GM19372 (cell line): ENCODE data around the gene TIMP2.
"Not testable (repeated sequence)": the region's sequence is repeated elsewhere in the genome, so short reads cannot be mapped to it uniquely, and the experiment has no call there.

Experiments used
- ATAC-seq: cut with Tn5 transposase; IDR thresholded peaks from one replicate; pipeline ENCODE4 v1.9.1; 2021; ENCODE audit warnings: mild to moderate bottlenecking, low read depth, moderate library complexity; ENCODE audit not compliant: unreplicated experiment

TIMP2 gene

DNA sequence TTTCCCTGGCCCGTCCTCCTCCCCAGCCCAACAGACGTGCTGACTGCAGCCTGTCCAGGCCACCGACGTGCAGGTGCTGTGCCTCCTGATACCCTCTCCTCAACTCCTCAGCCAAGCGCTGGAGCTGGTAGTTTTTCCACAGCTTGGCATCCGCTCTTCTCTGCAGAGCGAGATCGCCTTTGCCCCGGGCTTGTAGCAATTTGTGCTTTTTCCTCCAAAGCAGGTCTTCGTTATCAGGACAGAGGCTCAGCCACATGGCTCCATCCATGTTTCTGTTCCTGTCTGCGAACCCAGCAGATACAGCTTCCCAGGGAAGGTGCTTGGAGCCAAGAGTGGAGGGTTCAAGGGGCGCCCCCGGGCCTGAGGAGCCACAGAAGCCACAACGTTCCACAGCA, 33.1 kb downstream of the TIMP2 start:
- no peak for ATAC-seq

DNA sequence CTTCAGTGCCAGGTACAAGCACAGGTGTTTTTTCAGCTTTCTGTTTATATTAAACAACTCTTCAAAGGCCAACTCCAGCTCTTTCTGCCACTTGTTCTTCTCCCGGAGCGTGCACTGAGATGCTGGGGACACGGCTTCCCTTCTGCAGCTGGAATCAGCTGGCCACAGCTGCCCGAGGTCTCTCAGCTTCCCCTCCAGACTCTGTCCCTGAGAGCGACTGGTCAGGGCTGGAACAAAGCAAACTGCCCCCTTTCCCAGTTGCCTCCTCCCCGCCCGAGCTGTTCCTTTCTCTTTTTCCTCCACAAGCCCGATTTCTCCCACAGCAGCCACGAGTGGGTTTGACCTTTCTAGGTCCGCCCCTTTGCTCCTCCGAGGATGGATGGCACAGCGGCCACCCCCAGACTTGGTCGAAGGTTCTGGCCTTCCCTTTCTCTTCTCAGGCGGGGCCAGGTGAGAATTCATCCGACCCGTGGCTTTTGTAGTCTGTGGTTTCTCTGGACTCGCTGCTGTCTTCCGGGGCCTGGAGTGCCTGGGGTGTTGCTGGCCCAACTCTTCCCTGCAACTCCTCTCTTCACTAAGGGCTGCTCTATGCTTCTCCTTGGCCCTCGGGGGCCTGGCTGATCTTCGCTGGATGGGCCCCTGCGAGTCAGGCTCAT, 33.7 kb downstream of the TIMP2 start:
- no peak for ATAC-seq

DNA sequence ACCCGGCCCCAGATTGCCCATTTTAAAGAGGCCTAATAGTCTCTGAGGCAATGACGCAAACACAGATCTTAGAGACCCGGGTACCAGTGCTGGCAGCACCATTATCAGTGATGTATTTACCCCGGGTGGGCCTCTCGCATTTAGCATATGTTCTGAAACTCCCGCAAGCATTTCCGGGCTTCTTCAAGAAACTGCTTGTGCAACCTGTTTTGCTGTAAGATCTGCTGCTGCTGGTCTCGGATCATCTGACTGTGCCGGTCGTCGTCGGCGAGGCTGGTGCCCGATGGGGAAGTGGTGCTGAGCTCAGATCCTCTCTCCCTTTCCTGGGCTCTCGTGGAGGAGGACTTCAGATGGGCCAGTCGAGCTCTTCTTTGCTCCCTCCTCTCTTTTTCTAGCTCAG, 34.7 kb downstream of the TIMP2 start:
- ATAC-seq: no peak

DNA sequence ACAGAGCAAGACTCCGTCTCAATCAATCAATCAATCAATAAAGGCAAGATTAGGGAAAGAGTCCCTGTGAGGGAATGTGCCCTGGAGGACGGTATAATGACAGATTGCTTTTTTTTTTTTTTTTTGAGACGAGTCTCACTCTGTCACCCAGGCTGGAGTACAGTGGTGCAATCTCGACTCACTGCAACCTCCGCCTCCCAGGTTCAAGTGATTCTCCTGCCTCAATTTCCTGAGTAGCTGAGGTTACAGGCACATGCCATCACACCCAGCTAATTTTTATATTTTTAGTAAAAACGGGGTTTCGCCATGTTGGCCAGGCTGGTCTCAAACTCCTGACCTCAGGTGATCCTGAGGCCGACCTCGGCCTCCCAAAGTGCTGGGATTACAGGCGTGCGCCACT, 35.1 kb downstream of the TIMP2 start:
- not testable (repeated sequence) for ATAC-seq

DNA sequence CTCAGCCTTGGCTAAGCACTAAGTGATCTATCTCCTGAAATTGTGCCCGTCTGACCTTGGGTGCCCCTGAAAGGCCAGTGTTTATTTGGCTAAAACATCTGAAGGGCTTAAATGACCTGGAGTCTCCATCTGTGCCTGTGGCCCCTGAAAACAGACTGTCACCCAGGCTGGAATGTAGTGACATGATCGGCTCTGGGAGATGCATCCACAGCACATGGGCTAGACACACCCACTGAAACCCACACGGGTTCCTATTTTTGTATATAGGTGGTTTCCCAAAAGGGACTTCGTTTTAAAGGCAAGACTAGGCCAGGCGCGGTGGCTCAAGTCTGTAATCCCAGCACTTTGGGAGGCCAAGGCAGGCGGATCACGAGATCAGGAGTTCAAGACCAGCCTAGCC, 35.7 kb downstream of the TIMP2 start:
- ATAC-seq: no peak

DNA sequence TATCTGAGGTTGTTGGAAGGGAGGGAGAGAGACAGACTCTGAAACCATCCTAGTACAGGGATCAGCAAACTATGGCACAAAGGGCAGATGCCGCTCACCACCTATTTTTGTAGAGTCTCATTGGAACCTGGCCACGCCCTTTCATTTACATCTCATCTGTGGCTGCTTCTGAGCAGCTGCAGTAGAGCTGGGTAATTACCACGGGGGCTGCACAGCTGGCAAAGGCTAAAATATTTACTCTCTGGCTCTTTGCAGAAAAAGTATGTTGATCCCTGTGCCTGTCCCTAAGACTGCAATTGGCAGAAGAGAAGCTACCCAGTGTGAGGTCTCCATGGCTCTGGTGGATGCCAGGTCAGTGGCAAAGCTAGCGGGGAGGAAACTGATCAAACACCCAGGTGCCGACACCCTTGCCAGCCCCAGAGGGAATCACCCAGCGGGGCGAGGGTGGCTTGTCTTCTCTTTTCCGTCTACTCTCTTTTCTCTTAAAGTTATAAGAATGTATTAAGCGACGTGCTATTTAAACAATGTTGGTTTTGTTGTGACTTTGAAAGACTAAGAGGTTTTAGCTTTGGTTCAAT, 36.2 kb downstream of the TIMP2 start:
- no peak for ATAC-seq

DNA sequence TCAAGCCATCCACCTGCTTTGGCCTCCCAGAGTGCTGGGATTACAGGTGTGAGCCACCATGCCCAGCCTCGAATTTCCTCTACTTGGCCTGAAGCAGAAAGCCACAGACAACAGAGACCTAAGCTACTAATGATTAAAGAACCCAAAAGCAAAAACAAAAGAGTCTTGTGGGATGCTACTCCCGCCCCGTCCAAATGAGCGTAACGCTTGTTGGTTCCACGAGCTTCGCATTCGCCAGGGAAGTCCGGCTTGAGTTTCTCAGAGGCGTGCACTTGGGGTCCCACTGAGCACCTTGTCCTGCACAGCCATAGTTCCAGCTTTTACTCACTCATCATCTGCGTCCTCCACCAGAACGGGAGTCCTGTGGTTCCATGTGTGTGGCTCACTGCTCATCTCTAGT, 38.2 kb downstream of the TIMP2 start:
- no peak for ATAC-seq

DNA sequence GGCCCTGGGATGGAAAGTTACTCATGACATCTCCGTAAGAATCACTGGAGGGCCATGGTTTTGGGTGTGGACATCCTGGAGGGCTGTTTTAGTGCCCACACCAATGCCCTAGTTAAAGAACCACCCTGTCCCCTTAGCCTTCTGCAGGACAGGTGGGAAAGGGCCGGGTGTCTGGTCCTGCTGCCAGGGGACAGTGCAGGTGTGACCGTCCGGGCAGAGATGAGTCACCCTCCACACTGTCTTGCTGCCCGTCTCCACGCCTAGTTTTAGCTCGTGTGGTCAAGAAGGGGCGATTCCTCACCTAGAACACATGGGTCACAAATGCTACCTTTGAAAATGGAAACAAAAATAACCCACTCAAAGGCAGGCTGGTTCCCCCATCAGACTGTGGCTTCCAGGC, 39.2 kb downstream of the TIMP2 start:
- no peak for ATAC-seq

DNA sequence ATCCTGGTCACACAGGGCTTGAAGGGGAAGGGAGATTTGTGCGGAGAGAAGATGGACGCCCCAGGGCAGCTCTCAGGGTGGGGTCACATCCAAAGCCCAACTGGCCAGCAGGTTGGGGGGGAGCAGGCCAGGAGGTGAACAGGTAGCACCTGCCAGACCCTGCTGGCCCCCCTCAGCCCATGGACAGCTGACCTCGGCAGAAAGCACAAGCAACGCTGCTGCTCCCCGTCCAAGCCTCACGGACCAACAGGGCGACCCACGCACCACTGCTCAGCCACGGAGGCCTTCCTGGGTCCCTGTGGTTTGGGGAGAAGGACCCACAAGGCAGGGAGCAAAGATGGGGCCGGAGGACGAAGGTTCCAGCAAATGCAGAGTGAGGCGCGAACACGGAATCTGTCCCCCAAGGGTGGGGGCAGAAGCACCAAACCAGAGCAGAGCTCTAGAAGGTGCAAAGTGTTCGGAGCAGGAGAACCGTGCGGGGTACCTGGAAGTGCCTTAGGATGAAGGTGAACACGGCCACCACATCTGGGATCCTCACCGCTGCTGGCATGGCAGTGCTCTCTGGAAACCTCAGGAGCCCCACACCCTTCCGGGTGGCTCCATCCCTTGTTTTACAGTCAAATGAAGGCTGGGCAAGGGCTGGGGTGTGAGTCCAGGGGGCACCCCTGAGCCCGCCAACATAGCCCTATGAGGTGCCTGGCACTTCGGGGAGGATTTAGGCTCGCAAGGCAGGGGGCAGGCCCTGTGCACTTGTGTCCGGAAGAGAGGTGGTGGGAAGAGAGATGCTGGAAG, 40.1 kb downstream of the TIMP2 start:
- no peak for ATAC-seq

DNA sequence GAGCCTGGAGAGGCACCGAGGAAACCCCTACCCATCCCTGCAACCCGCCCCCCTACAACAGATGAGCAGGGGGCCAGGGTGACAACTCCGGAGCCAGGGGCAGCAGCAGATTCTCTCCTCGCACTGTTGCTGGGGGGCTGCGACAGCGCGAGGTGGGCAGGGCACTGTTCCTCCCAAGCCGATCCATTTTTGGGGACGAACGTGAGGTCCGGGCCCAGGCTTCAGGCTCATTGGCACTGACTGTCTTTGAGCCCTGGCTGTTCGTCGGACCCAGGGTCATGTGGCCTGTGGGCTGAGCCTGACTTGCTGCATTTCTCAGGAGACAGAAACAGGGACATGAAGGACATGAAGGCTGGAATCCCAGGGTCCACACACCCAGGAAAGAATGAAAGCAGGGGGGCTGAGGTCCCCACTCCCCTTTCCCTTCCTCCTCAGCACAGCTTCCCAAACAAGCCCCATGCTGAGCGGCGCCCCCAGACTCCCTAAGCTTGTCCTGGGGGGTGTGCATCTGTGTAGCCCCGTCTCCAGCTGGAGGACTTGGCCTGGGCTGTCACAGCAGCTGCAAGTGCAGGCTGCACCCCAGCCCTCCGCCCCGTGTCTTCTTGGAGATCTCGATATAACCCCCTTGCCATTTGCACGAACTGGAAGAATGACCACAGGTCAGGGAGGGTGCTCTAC, 40.9 kb downstream of the TIMP2 start:
- no peak for ATAC-seq

DNA sequence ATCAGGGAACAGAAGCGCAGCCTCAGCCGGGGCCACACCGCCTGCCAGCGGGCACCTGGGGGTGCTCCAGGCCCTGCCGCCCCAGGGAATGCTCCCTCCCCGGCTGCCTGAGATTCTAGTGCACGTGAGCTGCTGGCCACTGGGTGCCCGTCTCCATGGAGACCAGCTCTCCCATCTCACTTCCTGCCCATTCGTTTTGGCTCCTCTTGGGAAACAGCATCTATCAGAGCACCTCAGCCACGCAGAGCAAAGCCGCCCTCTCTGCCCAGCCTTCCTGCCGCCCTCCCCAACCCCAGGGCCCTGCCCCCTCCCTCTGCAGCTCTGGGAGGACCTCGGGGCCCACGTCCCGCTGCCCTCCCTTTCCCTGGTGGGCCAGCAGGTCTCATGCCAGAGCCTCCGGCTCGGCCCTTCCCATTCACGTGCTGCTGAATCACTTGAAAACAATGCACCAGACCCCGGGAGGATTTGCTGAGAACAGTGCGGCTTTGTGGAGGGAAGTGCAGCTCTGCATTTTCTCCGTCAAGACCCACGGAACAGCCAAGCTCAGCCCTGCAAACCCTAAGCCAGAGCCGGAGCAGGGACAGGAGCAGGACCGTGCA, 41.6 kb downstream of the TIMP2 start:
- no peak for ATAC-seq

DNA sequence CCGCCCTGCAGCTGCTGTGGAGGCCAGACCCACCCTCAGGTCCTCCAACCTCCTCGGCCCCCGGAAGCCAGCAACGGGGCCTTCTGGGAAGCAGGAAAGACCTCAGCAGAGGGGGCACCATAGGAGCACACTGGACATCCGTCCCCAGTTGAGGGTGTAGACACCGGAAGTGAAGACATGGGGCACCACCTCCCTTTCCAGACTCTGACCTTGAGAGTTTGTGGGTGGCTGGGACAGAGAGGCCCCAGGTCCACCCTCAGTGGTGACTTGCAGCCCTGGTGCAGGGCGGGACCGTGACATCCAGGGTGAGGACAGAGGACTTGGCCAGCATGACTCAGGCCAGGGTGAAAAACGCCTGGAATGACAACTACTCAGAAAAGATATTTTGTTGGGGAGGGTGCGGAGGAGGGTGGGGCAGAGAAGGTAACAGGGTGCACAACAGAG, 42.1 kb downstream of the TIMP2 start:
- ATAC-seq: no peak

DNA sequence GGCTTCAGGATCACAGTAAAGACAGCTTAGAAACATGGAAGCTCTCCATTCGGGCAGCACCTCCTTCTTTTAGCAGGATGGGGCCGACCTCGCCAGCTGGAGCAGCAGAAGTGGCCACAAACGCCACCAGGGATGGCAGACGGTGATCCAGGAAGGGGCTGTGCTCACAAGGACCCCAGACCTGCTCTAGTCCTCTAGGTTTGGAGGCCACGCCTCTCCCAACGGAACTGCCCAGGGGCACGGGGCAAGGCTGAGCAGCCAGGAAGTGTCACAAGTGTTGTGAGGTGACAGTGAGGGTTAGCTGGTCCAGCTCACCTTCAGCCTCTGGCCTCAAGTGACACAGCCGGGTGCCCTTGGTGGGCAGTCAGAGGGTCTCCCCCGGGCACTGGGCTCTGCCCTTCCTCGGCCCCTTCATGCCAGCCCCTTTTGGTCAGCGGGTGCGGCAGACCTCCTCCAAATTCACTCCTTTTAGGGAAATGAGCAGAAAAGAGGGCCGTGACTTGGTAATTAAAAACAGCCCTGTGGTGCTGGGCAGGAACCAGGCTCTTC, 42.6 kb downstream of the TIMP2 start:
- ATAC-seq: no peak

DNA sequence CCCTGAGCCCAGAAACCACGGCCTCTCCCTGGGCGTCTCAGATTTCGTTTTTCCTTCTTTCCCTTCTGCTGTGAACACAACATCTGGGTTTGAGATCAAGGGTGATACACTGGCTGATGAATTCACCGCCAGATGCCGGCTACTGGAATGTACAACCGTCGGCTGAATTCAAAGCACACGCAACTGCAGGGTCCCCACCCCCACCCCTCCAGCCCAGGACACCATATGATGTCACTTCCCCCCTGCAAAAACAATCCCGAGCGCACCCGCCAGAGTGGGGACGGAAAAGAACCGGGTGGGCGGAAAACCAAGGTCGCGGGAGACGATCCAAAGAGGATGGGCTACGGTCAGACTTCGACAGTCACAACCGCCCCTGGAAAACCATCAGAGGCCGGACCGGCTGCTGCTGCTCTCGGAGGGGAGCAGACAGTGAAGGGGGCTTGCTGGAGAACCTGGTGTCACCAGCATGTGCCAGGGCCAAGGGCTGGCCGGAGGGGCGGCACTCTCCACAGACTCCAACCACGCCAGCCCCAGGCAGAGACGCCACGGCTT, 45.5 kb downstream of the TIMP2 start:
- no peak for ATAC-seq

DNA sequence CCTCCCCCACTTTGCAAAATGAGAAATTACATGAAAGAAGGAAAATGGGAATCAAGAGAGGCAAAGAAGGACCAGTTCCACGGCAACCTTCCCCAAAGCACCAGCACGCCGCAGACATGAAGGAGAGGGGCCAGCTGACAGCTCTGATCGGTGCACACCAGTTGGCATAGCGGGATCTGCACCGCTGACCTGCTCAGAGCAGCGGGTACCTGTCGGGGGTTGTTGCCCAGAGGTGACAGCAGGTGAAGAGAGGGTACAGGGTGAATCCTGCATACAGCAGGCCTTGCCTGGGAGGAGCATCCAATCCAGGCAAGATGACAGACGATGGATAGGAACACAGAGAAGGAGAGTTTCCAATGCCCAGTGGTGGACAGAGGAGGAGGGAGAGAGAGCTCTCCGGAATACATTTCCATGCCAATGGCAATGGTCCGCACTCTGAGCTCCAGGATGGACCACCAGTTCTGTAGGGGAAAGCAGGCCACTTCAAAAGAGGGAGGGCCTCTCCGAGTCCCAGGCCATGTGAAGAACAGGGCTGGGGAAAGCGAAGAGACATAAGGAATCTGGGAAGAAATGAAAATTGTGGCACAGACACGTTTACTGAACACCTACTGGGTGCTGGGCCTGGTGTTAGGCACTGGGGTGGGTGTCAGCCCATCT, 46.2 kb downstream of the TIMP2 start:
- ATAC-seq: no peak

DNA sequence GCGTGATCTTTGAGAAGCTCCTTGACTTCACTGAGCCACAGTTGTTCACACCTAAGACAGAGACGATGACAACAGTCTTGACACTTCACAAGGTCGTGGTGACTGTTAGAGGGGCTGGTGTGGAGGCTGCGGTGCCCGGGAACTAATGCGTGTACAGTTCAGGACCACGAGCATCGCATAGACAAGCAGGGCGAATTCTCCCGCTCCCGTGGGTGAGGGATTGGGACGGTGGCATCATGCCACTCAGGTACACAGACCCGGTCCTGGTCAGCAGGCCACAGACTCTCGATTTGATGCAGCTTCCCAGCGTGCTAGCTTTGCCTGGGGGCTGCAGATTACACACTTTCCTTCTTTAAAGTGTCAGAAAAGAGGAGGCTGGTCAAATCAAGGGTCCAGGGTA, 46.9 kb downstream of the TIMP2 start:
- no peak for ATAC-seq

DNA sequence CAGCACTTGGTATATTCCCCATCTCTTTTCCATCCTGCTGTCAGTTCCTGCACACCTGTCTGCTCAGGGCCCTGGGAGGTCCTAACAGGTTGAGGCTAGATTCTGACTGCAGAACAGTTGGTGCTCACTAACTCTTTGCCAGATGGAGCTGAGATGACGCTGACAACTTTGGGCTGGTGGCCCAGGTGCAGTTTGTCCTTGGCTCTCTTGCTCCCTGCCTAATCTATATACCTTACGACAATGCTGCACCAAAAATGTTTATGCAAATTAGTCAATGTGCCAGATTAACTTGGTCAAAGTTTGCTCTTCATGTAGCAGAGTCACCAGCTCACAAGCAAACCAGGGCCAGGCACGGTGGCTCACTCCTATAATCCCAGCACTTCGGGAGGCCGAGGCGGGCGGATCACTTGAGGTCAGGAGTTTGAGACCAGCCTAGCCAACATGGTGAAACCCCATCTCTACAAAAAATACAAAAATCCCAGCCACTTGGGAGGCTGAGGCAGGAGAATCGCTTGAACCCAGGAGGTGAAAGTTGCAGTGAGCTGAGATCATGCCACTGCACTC, 48.2 kb downstream of the TIMP2 start:
- ATAC-seq: not testable (repeated sequence)

DNA sequence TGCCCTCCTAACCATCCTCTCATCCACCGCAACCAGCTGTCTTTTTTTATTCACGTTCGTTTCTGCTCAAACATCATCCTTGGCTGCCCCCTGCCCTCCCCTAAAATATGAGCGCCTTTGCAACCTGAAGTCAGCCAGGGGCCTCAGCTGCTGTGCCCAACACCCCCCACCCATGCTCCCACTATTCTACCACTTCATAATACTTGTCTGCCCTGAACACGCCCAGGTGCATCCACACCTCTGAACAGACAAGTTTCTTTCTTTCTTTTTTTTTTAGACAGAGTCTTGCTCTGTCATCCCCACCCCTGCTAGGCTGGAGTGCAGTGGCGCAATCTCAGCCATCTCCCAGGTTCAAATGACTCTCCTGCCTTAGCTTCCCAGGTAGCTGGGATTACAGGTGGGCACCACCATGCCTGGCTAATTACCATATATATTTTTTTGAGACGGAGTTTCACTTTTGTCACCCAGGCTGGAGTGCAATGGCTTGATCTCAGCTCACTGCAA, 49.0 kb downstream of the TIMP2 start:
- no peak for ATAC-seq

DNA sequence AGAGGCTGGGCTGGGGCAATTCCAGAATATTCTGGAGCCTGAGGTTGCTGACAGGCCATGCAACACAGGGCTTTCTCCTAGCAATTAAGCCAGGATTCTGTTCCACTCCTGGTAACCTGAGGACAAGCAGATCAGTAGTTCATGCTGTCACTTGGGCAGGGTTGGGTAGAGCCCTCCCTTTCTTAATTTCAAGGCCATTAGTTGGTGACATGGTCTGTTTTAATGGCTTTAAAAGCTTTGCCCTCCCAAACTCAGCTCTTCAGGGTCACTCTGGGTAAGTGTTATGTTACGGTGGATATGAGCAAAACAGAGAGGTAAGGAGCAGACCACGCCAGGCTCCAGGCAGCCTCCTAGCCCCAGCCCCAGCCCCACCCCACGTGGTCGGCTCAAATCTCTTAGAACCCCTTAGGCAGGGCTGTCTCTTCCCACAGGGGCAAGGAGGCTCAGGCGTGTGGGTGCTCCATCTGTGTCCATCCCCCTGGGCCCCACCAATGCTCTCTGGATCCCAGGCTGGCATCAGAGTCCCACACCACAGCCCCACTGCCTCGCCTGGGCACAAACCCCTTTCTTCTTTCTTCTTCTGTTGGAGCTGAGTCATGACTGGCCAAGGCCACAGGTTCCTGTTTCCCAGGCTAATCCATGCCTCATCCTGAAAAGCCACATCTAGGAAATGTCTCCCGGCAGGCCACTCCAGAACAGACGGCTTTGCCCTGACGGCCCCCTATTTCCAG, 49.7 kb downstream of the TIMP2 start:
- no peak for ATAC-seq
